Measurements from ENCODE around the gene EFEMP2. TPM values are rescaled to one million over a fixed set of nuclear protein-coding genes. Genes with fewer than 3 reads are reported as not detected.

Gene EFEMP2
- total and polyA plus RNA-seq, 10 of the 15 experiments (the other 5 are each of a cell fraction or from before 2014, with no cell fraction given): 0.24 to 13.2 (median 1.3) TPM; not detected in 1

GRCh38 chr11:65857853-65858680 is 14.5 kb downstream of the EFEMP2 start, which contains the start of gene CFL1 (continued):
- TF ChIP-seq IRF5 (IDR thresholded peaks at IDR 0.05; ENCODE audit: borderline replicate concordance) (no peak), ATF3 (IDR thresholded peaks at IDR 0.05; ENCODE audit: borderline replicate concordance, extremely low read depth, low read depth, low read length) (no peak), ZBTB4 (CRISPR knock-in tag; IDR thresholded peaks at IDR 0.05) (no peak), E2F4 (IDR thresholded peaks at IDR 0.05; ENCODE audit: low read depth, low read length) (peak; percentile 80), CBX3 (IDR thresholded peaks at IDR 0.05; ENCODE audit: borderline replicate concordance, low read depth) (no peak), IRF3 (IDR thresholded peaks at IDR 0.05) (no peak; the same call in 1 of the 2 replicates), POU2F2 (IDR thresholded peaks at IDR 0.05; ENCODE audit: borderline replicate concordance, low read depth, low read length) (peak; percentile 96), HSF1 (IDR thresholded peaks at IDR 0.05; ENCODE audit: low read depth, low read length) (peak; percentile 57; the same call in 1 of the 2 replicates), RB1 (IDR thresholded peaks at IDR 0.05; ENCODE audit: borderline replicate concordance) (peak; percentile 91; the same call in 1 of the 2 replicates), EP300 (IDR thresholded peaks at IDR 0.05; ENCODE audit: borderline replicate concordance in 1 of 2, control insufficient read depth in 1 of 2, low read depth in 2 of 2, low read length in 2 of 2) (peak in 1 of 2 experiments; percentile 41; a peak in 2 of 4 replicates), PKNOX1 (IDR thresholded peaks at IDR 0.05) (no peak; the same call in 1 of the 2 replicates), PBX3 (IDR thresholded peaks at IDR 0.05; ENCODE audit: insufficient replicate concordance, low read depth, low read length) (peak; percentile 34), NR2C2 (IDR thresholded peaks at IDR 0.05; ENCODE audit: borderline replicate concordance, control insufficient read depth, insufficient read length, low read depth) (no peak), CBX5 (IDR thresholded peaks at IDR 0.05; ENCODE audit: low read depth) (no peak), LARP7 (IDR thresholded peaks at IDR 0.05) (peak; percentile 98)

Measured in GM12878 (cell line).